NB4 (cell line): ENCODE results near the gene EXOC4.

Source experiments
- DNase-seq: peaks from one replicate; pipeline ENCODE4 v3.0.0; 2010; ENCODE audit warnings: low read depth
- H3K4me3 ChIP-seq: one replicate; pipeline ENCODE4 v1.5.1; 2011; ENCODE audit warnings: mild to moderate bottlenecking, low read depth, low read length, moderate library complexity
- MAX ChIP-seq: IDR thresholded peaks from 2 replicates; pipeline ENCODE4 v1.6.1; 2011; ENCODE audit warnings: low read depth, low read length
- MYC ChIP-seq: IDR thresholded peaks from 2 replicates; pipeline ENCODE4 v1.6.1; 2011; ENCODE audit warnings: low read depth, low read length
- POLR2A ChIP-seq: IDR thresholded peaks from 2 replicates; pipeline ENCODE4 v1.6.1; 2011; ENCODE audit warnings: mild to moderate bottlenecking; ENCODE audit not compliant: insufficient read length; ENCODE audit errors: extremely low read depth
- TF ChIP-seq, protein P1 (sequence below): IDR thresholded peaks from one replicate; pipeline ENCODE4 v1.5.1; 2012; ENCODE audit warnings: low read depth, low read length

EXOC4 gene

DNA sequence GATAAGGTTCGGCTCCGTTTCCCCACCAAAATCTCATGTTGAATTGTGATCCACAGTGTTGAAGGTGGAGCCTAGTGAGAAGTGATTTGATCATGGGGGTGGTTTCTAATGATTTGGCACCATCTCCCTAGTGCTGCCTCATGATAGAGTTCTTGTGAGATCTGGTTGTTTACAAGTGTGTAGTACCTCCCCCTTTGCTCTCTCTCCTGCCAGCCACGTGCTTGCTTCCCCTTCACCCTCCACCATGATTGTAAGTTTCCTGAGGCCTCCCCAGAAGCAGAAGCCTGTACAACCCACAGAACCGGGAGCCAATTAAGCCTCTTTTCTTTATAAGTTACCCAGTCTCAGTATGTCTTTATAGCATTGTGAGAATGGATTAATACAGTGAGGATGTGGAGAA is 862.1 kb downstream of the EXOC4 start:
- TF ChIP-seq MYC (no peak), MAX (no peak), POLR2A (no peak)
- TF ChIP-seq, protein P1, sequence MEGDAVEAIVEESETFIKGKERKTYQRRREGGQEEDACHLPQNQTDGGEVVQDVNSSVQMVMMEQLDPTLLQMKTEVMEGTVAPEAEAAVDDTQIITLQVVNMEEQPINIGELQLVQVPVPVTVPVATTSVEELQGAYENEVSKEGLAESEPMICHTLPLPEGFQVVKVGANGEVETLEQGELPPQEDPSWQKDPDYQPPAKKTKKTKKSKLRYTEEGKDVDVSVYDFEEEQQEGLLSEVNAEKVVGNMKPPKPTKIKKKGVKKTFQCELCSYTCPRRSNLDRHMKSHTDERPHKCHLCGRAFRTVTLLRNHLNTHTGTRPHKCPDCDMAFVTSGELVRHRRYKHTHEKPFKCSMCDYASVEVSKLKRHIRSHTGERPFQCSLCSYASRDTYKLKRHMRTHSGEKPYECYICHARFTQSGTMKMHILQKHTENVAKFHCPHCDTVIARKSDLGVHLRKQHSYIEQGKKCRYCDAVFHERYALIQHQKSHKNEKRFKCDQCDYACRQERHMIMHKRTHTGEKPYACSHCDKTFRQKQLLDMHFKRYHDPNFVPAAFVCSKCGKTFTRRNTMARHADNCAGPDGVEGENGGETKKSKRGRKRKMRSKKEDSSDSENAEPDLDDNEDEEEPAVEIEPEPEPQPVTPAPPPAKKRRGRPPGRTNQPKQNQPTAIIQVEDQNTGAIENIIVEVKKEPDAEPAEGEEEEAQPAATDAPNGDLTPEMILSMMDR, result no peak

More for the DNA sequence above, 862.1 kb downstream of the EXOC4 start:
- no peak for DNase-seq
- H3K4me3 ChIP-seq, result no peak overlapping the region
